NCI-H2029 (cell line): ENCODE measurements around the gene CBX8.
"Not testable (repeated sequence)": the region's sequence is repeated elsewhere in the genome, so short reads cannot be mapped to it uniquely, and the experiment has no call there.

Source experiments
- DNase-seq: peaks from one replicate; lab custom pipeline; 2025; lab: John Stamatoyannopoulos, UW

Gene CBX8

GRCh38 chr17:79779084-79779529 is 17.8 kb downstream of the CBX8 start:
- DNase-seq: no peak

GRCh38 chr17:79778504-79779083 is 18.3 kb downstream of the CBX8 start:
- DNase-seq: no peak

- DNase-seq: peak; percentile 30
Observed at GRCh38 chr17:79777894-79778503, 18.9 kb downstream of the CBX8 start, which contains the start of gene CBX2. Gene CBX2 (plus strand): TSS chr17:79778148. CDS start chr17:79778236, 88 bp downstream.

GRCh38 chr17:79777120-79777893 is 19.6 kb downstream of the CBX8 start:
- peak; percentile 30 for DNase-seq

- no peak for DNase-seq
Observed at GRCh38 chr17:79776376-79777119, 20.3 kb downstream of the CBX8 start.

GRCh38 chr17:79775632-79776031 is 21.2 kb downstream of the CBX8 start:
- DNase-seq: no peak

- no peak for DNase-seq
Observed at GRCh38 chr17:79774561-79774975, 22.3 kb downstream of the CBX8 start.

- DNase-seq: not testable (repeated sequence)
Observed at GRCh38 chr17:79772726-79773125, 24.2 kb downstream of the CBX8 start.

- DNase-seq: no peak
Observed at GRCh38 chr17:79771276-79771675, 25.6 kb downstream of the CBX8 start.

- no peak for DNase-seq
Observed at GRCh38 chr17:79769570-79770506, 27.0 kb downstream of the CBX8 start.

GRCh38 chr17:79765708-79766107 is 31.2 kb downstream of the CBX8 start:
- DNase-seq: no peak

GRCh38 chr17:79761894-79762589 is 34.8 kb downstream of the CBX8 start:
- no peak for DNase-seq

- DNase-seq: no peak
Observed at GRCh38 chr17:79760197-79760906, 36.5 kb downstream of the CBX8 start.

GRCh38 chr17:79758271-79758670 is 38.6 kb downstream of the CBX8 start:
- no peak for DNase-seq

- DNase-seq: no peak
Observed at GRCh38 chr17:79757140-79757745, 39.6 kb downstream of the CBX8 start.

GRCh38 chr17:79755591-79755990 is 41.3 kb downstream of the CBX8 start:
- no peak for DNase-seq

GRCh38 chr17:79754903-79755302 is 42.0 kb downstream of the CBX8 start:
- not testable (repeated sequence) for DNase-seq

- no peak for DNase-seq
Observed at GRCh38 chr17:79754370-79754769, 42.5 kb downstream of the CBX8 start.

- DNase-seq: no peak
Observed at GRCh38 chr17:79752175-79752574, 44.7 kb downstream of the CBX8 start.
